ENCODE results near the gene TMEM53. TPM values are rescaled to one million over a fixed set of nuclear protein-coding genes. Genes with fewer than 3 reads are reported as not detected.
A peak's percentile ranks its signal among the peaks of the same experiment; 100 is the strongest.

Gene TMEM53
- total RNA-seq, 1 experiment from 2014 or later: 4.2 TPM

- DNase-seq (ENCODE audit: low read depth): no peak
Measured at GRCh38 chr1:44606701-44607281, 67.5 kb downstream of the TMEM53 start.

- peak; percentile 52 for DNase-seq (ENCODE audit: low read depth)
Measured at GRCh38 chr1:44605914-44606615, 68.2 kb downstream of the TMEM53 start.

- no peak for DNase-seq (ENCODE audit: low read depth)
Measured at GRCh38 chr1:44604157-44604955, 69.9 kb downstream of the TMEM53 start.

- no peak for DNase-seq (ENCODE audit: low read depth)
Measured at GRCh38 chr1:44603718-44604117, 70.6 kb downstream of the TMEM53 start.

Small RNA genes lying within 50 kb of the gene (small RNA-seq; reads per million reads assigned to genes)
- gene RNU5F-1: 324 reads per million, percentile 97 among the genes with 10 or more reads in this experiment

Other genes with a start within 250 kb of the TMEM53 start
- not detected in 2 replicates for gene ARMH1, start 233 bp upstream of the TMEM53 start, total RNA-seq (2014; rRNA removed; shearing (Covaris generic))
- gene RNU5D-1, start 56.7 kb upstream of the TMEM53 start, total RNA-seq (2014; rRNA removed; shearing (Covaris generic)): not detected in 2 replicates
- gene KIF2C, start 65.4 kb upstream of the TMEM53 start, total RNA-seq (2014; rRNA removed; shearing (Covaris generic)): 69.9 and 75.6 TPM in 2 replicates
- gene RPS8, start 101.1 kb upstream of the TMEM53 start, total RNA-seq (2014; rRNA removed; shearing (Covaris generic)): 2,959 and 3,013 TPM in 2 replicates
- not detected in 2 replicates for gene BEST4, start 113.7 kb upstream of the TMEM53 start, total RNA-seq (2014; rRNA removed; shearing (Covaris generic))
- 26.7 and 28.3 TPM in 2 replicates for gene PLK3, start 125.9 kb upstream of the TMEM53 start, total RNA-seq (2014; rRNA removed; shearing (Covaris generic))
- not detected in 2 replicates for gene DYNLT4, start 132.9 kb upstream of the TMEM53 start, total RNA-seq (2014; rRNA removed; shearing (Covaris generic))
- 2.9 and 3.6 TPM in 2 replicates for gene BTBD19, start 134.0 kb upstream of the TMEM53 start, total RNA-seq (2014; rRNA removed; shearing (Covaris generic))
- gene PTCH2, start 168.8 kb upstream of the TMEM53 start, total RNA-seq (2014; rRNA removed; shearing (Covaris generic)): not detected in 2 replicates